A549 (cell line): ENCODE measurements around the gene PVR. TPM values are rescaled to one million over a fixed set of nuclear protein-coding genes. Genes with fewer than 3 reads are reported as not detected.

Experiments
- ATAC-seq, 2 experiments: fragments of 200-7000 bp in 1 of 2; fragments of >200 bp in 1 of 2; cut with Nextera tagmentation in 1 of 2; cut with Tn5 transposase in 1 of 2; 3 replicates each; pipeline versions ENCODE4 v1.8.0 to v1.9.1; 2018 to 2020; ENCODE audit warnings: mild to moderate bottlenecking in 1 of 2, moderate library complexity in 1 of 2
- CTCF ChIA-PET: fragments of 300-600 bp; sonication (Branson Sonifier 250); formaldehyde crosslinking; extraction: SDS; loops from one replicate; lab custom pipeline; 2021; ENCODE audit warnings: antibody characterized with exemption, inconsistent platforms; lab: Yijun Ruan, JAX
- POLR2A ChIA-PET: fragments of 350-600 bp; formaldehyde crosslinking; extraction: SDS; loops from one replicate; lab custom pipeline; 2021; ENCODE audit warnings: antibody characterized with exemption, inconsistent platforms; lab: Yijun Ruan, JAX
- DNase-seq, 2 experiments: peaks; one replicate each; pipeline versions ENCODE4 v3.0.0 to v3.0.0-alpha.2; 2011 to 2016; ENCODE audit warnings: low read depth in 1 of 2, low spot score in 1 of 2
- FAIRE-seq: peaks from 2 replicates; lab custom pipeline; 2011; peaks lifted over from hg19 to GRCh38; lab: Jason Lieb, UNC
- H3K27ac ChIP-seq, 2 experiments: fragments of >200 bp; sonication (Bioruptor Twin); formaldehyde crosslinking; 3 replicates each; pipeline ENCODE4 v1.5.1; 2016 to 2017
- H3K4me1 ChIP-seq: fragments of >200 bp; sonication (Bioruptor Twin); formaldehyde crosslinking; 3 replicates; pipeline ENCODE4 v1.6.1; 2016
- H3K4me2 ChIP-seq: fragments of >200 bp; sonication (Bioruptor Twin); formaldehyde crosslinking; 3 replicates; pipeline ENCODE4 v1.6.1; 2016
- H3K4me3 ChIP-seq: fragments of >200 bp; sonication (Bioruptor Twin); formaldehyde crosslinking; 3 replicates; pipeline ENCODE4 v1.5.1; 2016
- H3K9me3 ChIP-seq: fragments of >200 bp; sonication (Bioruptor Twin); formaldehyde crosslinking; 3 replicates; pipeline ENCODE4 v1.6.1; 2016
- FOXS1 ChIP-seq: fragments of 250-450 bp; sonication (Bioruptor Pico); IDR thresholded peaks from 2 replicates; pipeline ENCODE4 v1.5.0; 2020; ENCODE audit warnings: mild to moderate bottlenecking, moderate library complexity
- ZFP36 ChIP-seq: fragments of 450-650 bp; IDR thresholded peaks from 2 replicates; pipeline ENCODE4 v1.6.1; 2014; ENCODE audit warnings: borderline replicate concordance; ENCODE audit not compliant: partially characterized antibody
- WGBS: methylation state at CpG from one replicate; pipeline ENCODE4 v1.1.6; 2017; ENCODE audit errors: missing lambda C conversion rate; 5-methylcytosine and 5-hydroxymethylcytosine counted together
- polyA plus RNA-seq, 4 experiments: library from polyadenylated mRNA; depleted of rRNA in 3 of 4; stranded (reverse); fragments of >200 nt; fragmentation: RNase III in 1 of 4; extraction: RNeasy Plus Mini Kit Qiagen cat#74134 plus additional on column Dnase treatment in 1 of 4; gene quantifications; 2 replicates in 3 of 4; 3 replicates in 1 of 4; pipeline ENCODE4 v1.2.3, GENCODE V29; 2011 to 2017
- TF ChIP-seq, protein P1 (sequence below): fragments of >200 bp; sonication (Bioruptor Twin); formaldehyde crosslinking; IDR thresholded peaks from 3 replicates; pipeline ENCODE4 v1.5.1; 2016
- TF ChIP-seq, protein P2 (sequence below): fragments of 450-650 bp; IDR thresholded peaks from 2 replicates; pipeline ENCODE4 v1.6.1; 2014; ENCODE audit warnings: antibody characterized with exemption

Gene PVR
- polyA plus RNA-seq, 2 of the 4 experiments (the other 2 are of a cell fraction): 90.3 to 108 TPM

DNA sequence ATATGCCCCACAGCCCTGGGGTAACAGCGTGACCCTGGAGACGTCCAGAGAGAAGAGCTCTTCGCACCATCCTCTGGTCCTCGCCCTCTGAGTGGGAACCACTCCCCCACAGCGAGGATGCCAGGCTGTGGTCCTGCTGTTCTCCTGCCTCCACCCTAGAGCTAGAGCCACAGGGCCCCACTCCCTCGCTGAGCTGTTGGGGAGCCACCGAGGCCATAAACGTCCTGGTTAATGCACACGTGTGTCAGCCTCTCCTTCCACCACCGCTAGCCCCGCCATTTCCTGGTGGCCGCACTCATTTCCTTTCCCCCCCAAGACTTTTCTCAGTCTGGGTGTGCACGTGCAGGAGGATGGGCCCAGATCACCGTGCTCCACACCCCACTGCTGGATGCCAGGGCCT is 66.8 kb downstream of the PVR start (continued):
- TF ChIP-seq, protein P1, sequence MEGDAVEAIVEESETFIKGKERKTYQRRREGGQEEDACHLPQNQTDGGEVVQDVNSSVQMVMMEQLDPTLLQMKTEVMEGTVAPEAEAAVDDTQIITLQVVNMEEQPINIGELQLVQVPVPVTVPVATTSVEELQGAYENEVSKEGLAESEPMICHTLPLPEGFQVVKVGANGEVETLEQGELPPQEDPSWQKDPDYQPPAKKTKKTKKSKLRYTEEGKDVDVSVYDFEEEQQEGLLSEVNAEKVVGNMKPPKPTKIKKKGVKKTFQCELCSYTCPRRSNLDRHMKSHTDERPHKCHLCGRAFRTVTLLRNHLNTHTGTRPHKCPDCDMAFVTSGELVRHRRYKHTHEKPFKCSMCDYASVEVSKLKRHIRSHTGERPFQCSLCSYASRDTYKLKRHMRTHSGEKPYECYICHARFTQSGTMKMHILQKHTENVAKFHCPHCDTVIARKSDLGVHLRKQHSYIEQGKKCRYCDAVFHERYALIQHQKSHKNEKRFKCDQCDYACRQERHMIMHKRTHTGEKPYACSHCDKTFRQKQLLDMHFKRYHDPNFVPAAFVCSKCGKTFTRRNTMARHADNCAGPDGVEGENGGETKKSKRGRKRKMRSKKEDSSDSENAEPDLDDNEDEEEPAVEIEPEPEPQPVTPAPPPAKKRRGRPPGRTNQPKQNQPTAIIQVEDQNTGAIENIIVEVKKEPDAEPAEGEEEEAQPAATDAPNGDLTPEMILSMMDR: no peak

DNA sequence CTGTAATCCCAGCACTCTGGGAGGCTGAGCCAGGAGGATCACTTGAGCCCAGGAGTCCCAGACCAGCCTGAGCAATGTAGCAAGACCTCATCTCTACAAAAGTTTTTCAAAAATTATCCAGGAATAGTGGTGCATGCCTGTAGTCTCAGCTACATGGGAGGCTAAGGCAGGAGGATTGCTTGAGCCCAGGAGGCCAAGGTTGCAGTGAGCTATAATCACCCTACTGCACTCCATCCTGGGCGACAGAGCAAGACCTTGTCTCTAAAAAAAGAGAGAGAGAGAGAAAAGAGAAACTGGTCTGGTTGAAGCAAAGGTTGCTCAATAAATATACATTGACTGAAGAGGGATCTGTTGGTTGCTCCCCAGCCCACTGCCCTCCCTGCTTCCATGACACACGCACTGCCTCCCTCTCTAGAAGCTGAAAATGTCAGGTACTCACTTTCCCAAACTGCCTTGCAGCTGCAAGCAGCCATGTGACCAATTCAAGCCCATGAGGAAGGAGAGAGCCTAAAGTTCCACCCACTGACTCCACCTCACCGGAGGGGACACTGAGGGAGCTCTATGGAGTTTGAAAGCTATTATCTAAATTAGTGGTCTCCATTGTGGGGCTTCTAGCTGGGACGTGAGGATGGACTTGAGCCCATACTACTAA is 69.3 kb downstream of the PVR start:
- ChIA-PET POLR2A (interaction anchor here (0.7 kb wide), 2 partner anchors 289 to 452 kb away, joined by 3 to 7 read pairs; no protein-coding TSS in a partner anchor), CTCF (interaction anchor here (0.6 to 42.5 kb wide), 8 partner anchors 9 to 197 kb away, joined by 3 to 1899 read pairs (median 6); partner anchors contain the start of genes BCL3, CBLC and CEACAM16)
- peaks cover 15% of the 10 kb centered on the region for H3K4me1 ChIP-seq
- peak overlapping the region in 1 of 2 experiments; percentile 32; a peak in 3 of 6 replicates for H3K27ac ChIP-seq
- no peak for FAIRE-seq
- H3K9me3 ChIP-seq: peaks cover 19% of the 10 kb centered on the region
- TF ChIP-seq FOXS1 (no peak), ZFP36 (no peak)
- TF ChIP-seq, protein P2, sequence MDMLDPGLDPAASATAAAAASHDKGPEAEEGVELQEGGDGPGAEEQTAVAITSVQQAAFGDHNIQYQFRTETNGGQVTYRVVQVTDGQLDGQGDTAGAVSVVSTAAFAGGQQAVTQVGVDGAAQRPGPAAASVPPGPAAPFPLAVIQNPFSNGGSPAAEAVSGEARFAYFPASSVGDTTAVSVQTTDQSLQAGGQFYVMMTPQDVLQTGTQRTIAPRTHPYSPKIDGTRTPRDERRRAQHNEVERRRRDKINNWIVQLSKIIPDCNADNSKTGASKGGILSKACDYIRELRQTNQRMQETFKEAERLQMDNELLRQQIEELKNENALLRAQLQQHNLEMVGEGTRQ: peak; percentile 69
- ATAC-seq: peak; percentile 66 to 70; a peak in 5 of 6 replicates
- no peak overlapping the region for H3K4me2 ChIP-seq
- 70% methylated on average over 4 of the region's 4 CpGs for WGBS
- H3K4me3 ChIP-seq: no peak overlapping the region
- peak in 1 of 2 experiments; percentile 64 for DNase-seq

Other genes with a start within 250 kb of the PVR start
- gene ZNF285, start 242.3 kb upstream of the PVR start, polyA plus RNA-seq (2011; rRNA removed): 5.7 and 6.4 TPM in 2 replicates
- gene ZNF285, start 242.3 kb upstream of the PVR start, polyA plus RNA-seq (2017; fragmentation: RNase III; extraction: RNeasy Plus Mini Kit Qiagen cat#74134 plus additional on column Dnase treatment): 2.8 to 4.3 TPM (median 2.9 TPM) in 3 replicates
- gene ZNF229, start 195.4 kb upstream of the PVR start, polyA plus RNA-seq (2011; rRNA removed): 6.7 and 10.0 TPM in 2 replicates
- gene ZNF229, start 195.4 kb upstream of the PVR start, polyA plus RNA-seq (2017; fragmentation: RNase III; extraction: RNeasy Plus Mini Kit Qiagen cat#74134 plus additional on column Dnase treatment): 5.3 to 5.7 TPM (median 5.5 TPM) in 3 replicates
- 4.1 and 7.7 TPM in 2 replicates for gene ZNF180, start 143.4 kb upstream of the PVR start, polyA plus RNA-seq (2011; rRNA removed)
- gene ZNF180, start 143.4 kb upstream of the PVR start, polyA plus RNA-seq (2017; fragmentation: RNase III; extraction: RNeasy Plus Mini Kit Qiagen cat#74134 plus additional on column Dnase treatment): 8.1 to 8.7 TPM (median 8.1 TPM) in 3 replicates
- gene CEACAM20, start 114.2 kb upstream of the PVR start, polyA plus RNA-seq (2011; rRNA removed): 0.07 and 0.08 TPM in 2 replicates
- gene CEACAM20, start 114.2 kb upstream of the PVR start, polyA plus RNA-seq (2017; fragmentation: RNase III; extraction: RNeasy Plus Mini Kit Qiagen cat#74134 plus additional on column Dnase treatment): 0.05 TPM in 1 of 3 replicates, not detected in the others
- 0.14 and 0.29 TPM in 2 replicates for gene IGSF23, start 30.3 kb upstream of the PVR start, polyA plus RNA-seq (2011; rRNA removed)
- 0.35 to 0.45 TPM (median 0.42 TPM) in 3 replicates for gene IGSF23, start 30.3 kb upstream of the PVR start, polyA plus RNA-seq (2017; fragmentation: RNase III; extraction: RNeasy Plus Mini Kit Qiagen cat#74134 plus additional on column Dnase treatment)
- 8.2 and 13.7 TPM in 2 replicates for gene CEACAM19, start 27.6 kb downstream of the PVR start, polyA plus RNA-seq (2011; rRNA removed)
- 7.2 to 10.3 TPM (median 9.7 TPM) in 3 replicates for gene CEACAM19, start 27.6 kb downstream of the PVR start, polyA plus RNA-seq (2017; fragmentation: RNase III; extraction: RNeasy Plus Mini Kit Qiagen cat#74134 plus additional on column Dnase treatment)
- gene CEACAM16, start 55.2 kb downstream of the PVR start, polyA plus RNA-seq (2011; rRNA removed): not detected in 2 replicates
- gene CEACAM16, start 55.2 kb downstream of the PVR start, polyA plus RNA-seq (2017; fragmentation: RNase III; extraction: RNeasy Plus Mini Kit Qiagen cat#74134 plus additional on column Dnase treatment): 0.08 to 0.11 TPM in 2 of 3 replicates, not detected in the other
- 22.6 and 25.3 TPM in 2 replicates for gene BCL3, start 104.8 kb downstream of the PVR start, polyA plus RNA-seq (2011; rRNA removed)
- gene BCL3, start 104.8 kb downstream of the PVR start, polyA plus RNA-seq (2017; fragmentation: RNase III; extraction: RNeasy Plus Mini Kit Qiagen cat#74134 plus additional on column Dnase treatment): 49.6 to 80.7 TPM (median 72.1 TPM) in 3 replicates
- gene CBLC, start 134.0 kb downstream of the PVR start, polyA plus RNA-seq (2011; rRNA removed): not detected in 2 replicates
- gene CBLC, start 134.0 kb downstream of the PVR start, polyA plus RNA-seq (2017; fragmentation: RNase III; extraction: RNeasy Plus Mini Kit Qiagen cat#74134 plus additional on column Dnase treatment): not detected in 3 replicates
- 15.2 and 18.4 TPM in 2 replicates for gene BCAM, start 165.2 kb downstream of the PVR start, polyA plus RNA-seq (2011; rRNA removed)
- gene BCAM, start 165.2 kb downstream of the PVR start, polyA plus RNA-seq (2017; fragmentation: RNase III; extraction: RNeasy Plus Mini Kit Qiagen cat#74134 plus additional on column Dnase treatment): 77.5 to 102 TPM (median 88.1 TPM) in 3 replicates
- 69.4 and 84.8 TPM in 2 replicates for gene NECTIN2, start 202.4 kb downstream of the PVR start, polyA plus RNA-seq (2011; rRNA removed)
- gene NECTIN2, start 202.4 kb downstream of the PVR start, polyA plus RNA-seq (2017; fragmentation: RNase III; extraction: RNeasy Plus Mini Kit Qiagen cat#74134 plus additional on column Dnase treatment): 77.7 to 92.4 TPM (median 89.6 TPM) in 3 replicates
- gene TOMM40, start 247.3 kb downstream of the PVR start, polyA plus RNA-seq (2011; rRNA removed): 83.6 and 92.7 TPM in 2 replicates
- 172 to 201 TPM (median 180 TPM) in 3 replicates for gene TOMM40, start 247.3 kb downstream of the PVR start, polyA plus RNA-seq (2017; fragmentation: RNase III; extraction: RNeasy Plus Mini Kit Qiagen cat#74134 plus additional on column Dnase treatment)